GM18907 (cell line): Measurements from ENCODE around the gene KRTAP5-7.
"Not testable (repeated sequence)": the region's sequence is repeated elsewhere in the genome, so short reads cannot be mapped to it uniquely, and the experiment has no call there.

Source experiments
- ATAC-seq: cut with Tn5 transposase; IDR thresholded peaks from one replicate; pipeline ENCODE4 v1.9.1; 2021; ENCODE audit warnings: mild to moderate bottlenecking, moderate library complexity; ENCODE audit not compliant: unreplicated experiment

Gene KRTAP5-7

DNA sequence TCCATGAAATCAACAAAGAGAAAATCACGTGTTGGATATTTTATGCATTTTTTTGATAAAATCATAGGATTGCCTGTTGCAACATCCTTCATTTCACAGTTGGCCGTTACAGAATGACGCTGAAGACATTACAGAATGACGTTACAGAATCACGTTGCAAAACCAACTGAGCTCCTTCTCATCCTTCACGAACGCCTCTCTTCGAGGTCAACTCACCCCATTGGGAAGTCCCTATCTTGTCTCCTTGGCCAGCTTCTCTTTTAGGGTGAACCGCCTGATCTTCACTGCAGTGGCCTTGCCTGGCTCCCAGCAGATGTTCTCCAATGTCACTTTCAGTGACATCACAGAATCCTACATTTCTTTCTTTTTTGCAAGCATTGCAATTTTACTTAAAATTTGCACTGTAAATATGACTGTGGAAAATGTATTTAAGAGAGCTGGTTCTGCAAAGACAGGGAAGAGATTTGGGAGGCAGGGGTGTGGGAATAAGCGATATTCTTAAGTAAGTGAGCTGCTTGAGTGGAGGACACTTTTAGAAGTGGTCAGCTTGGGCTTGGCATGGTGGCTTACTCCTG, 5.1 kb downstream of the KRTAP5-7 start:
- no peak for ATAC-seq

DNA sequence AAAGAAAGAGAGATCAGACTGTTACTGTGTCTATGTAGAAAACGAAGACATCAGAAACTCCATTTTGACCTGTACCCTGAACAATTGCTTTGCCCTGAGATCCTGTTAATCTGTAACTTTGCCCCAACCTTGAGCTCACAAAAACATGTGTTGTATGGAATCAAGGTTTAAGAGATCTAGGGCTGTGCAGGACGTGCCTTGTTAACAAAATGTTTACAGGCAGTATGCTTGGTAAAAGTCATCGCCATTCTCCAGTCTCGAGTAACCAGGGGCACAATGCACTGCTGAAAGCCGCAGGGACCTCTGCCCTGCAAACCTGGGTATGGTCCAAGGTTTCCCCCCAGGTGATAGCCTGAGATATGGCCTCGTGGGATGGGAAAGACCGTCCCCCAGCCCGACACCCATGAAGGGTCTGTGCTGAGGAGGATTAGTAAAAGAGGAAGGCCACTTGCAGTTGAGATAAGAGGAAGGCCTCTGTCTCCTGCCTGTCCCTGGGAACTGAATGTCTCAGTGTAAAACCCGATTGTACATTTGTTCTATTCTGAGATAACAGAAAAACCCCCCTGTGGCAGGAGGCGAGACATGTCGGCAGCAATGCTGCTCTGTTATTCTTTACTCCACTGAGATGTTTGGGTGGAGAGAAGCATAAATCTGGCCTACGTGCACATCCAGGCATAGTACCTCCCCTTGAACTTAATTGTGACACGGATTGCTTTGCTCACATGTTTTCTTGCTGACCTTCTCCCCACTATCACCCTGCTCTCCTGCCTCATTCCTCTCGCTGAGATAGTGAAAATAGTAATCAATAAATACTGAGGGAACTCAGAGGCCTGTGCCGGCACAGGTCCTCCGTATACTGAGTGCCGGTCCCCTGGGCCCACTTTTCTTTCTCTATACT, 7.9 kb downstream of the KRTAP5-7 start:
- ATAC-seq, result not testable (repeated sequence)

- no peak for ATAC-seq
Measured at GRCh38 chr11:71535825-71536224, 8.8 kb downstream of the KRTAP5-7 start.

- no peak for ATAC-seq
Measured at GRCh38 chr11:71537537-71537936, 10.5 kb downstream of the KRTAP5-7 start.

GRCh38 chr11:71537977-71538665, 11.1 kb downstream of the KRTAP5-7 start, which contains the start of gene KRTAP5-8:
TSS of gene KRTAP5-8 (plus strand) at chr11:71538025. CDS start at chr11:71538056, 31 bp downstream.
- ATAC-seq, result not testable (repeated sequence)

- ATAC-seq, result no peak
Measured at GRCh38 chr11:71538666-71538990, 11.6 kb downstream of the KRTAP5-7 start.

DNA sequence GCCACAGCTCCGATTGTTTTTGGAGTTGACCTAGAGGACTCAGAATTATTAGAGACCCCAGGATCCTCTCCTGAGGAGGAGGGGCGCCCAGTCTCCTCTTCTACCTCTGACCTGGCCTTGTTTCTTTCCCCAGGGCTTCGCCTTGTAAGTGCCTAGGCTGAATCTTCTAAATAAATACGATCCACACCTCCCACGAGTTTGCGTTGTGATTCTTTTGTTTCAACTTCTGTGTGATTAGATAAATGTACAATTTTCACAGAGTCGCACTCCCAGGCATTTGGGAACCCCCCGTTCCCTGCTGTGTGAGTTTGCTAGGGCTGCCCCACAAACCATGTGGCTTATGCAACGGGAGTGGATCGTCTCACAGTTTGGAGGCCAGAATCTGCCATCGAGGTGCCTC, 11.9 kb downstream of the KRTAP5-7 start:
- ATAC-seq, result no peak

- ATAC-seq, result not testable (repeated sequence)
Measured at GRCh38 chr11:71539971-71540370, 12.9 kb downstream of the KRTAP5-7 start.

DNA sequence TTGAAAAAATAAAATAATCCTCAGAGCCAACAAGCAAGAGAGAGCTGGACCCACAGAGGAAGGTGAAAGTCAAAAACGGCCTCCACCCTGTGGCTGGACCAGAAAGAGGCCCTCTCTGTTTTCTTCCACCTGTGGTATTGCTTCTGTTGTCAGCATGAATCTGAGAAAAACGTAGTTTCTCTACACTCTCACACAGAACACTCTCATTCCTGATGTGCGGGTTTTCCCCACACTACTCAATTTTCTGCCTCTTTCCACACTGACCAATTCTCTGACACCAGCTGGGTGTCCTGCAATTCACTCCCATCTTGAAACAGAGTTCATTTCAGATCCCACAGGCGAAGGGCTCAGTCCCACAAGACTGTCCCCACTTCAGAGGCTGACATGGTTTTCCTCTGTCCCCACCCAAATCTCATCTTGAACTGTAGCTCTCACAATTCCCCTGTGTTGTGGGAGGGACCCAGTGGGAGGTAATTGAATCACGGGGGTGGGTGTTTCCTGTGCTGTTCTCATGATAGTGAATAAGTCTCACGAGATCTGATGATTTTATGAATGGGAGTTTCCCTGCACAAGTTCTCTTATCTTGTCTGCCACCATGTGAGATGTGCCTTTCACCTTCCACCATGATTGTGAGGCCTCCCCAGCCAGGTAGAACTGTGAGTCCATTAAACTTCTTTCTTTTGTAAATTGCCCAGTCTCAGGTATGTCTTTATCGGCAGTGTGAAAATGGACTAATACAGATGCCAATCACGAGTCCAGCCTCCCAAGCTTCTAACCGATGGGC, 13.6 kb downstream of the KRTAP5-7 start:
- not testable (repeated sequence) for ATAC-seq

GRCh38 chr11:71542382-71542781, 15.3 kb downstream of the KRTAP5-7 start:
- no peak for ATAC-seq

DNA sequence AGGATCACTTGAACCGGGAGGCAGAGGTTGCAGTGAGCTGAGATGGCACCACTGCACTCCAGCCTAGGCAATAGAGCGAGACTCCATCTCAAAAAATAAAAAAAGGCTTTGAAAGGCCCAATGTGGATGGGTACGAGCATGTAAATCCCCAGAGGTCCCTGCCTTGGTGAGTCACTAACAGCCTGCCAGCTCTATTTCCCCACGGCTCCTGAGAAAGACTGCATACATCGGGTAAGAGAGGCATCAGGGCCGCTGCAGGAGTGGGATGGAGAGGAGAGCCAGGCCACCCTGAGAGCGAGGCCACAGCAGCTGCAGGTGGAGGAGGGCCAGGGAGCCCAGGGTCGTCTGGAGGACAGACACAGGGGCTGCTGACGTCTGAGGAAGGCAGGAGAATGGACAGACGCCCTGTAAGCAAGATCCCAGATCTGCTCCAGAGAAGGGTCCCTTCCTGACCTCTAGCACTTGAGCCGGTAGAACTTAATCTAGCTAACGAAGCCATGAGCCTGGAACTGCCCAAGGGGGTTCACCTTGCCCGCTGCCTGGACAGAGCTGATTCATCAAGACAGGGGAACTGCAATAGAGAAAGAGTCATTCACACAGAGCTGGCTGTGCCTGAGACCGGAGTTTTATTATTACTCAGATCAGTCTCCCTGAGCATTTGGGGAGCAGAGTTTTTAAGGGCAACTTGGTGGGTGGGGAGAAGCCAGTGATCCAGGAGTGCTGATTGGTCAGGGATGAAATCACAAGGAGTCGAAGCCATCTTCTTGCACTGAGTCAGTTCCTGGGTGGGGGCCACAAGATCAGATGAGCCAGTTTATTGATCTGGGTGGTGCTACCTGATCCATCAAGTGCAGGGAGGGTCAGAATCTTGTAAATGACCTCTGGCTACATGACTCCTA, 16.1 kb downstream of the KRTAP5-7 start:
- no peak for ATAC-seq

- no peak for ATAC-seq
Measured at GRCh38 chr11:71543866-71544265, 16.8 kb downstream of the KRTAP5-7 start.

- no peak for ATAC-seq
Measured at GRCh38 chr11:71544525-71545214, 17.6 kb downstream of the KRTAP5-7 start.

DNA sequence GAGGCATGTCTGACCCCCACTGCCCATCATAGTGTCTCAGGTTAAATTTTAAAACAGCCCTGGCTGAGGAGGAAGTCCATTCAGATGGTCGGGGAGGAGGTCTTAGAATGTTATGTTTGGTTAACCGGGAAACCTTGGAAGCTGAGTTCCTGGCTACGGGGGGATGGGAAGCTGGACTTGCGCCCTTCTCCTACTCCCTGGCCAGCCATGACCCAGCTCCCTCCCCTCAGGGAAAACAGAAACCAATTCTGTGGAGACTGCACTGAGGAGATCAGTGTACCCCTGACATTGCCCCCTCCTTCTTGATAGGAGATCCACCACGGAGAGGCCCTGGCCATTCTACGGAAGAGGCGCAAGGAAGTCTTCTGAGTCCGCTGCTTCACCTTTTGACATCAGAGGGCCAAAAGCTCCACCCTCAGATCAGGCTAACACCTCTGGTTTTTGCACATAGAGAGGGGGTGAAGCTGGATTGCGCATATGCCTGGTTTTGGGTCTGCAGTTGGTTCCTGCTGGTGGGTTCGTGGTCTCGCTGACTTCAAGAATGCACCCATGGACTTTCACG, 18.4 kb downstream of the KRTAP5-7 start:
- ATAC-seq, result no peak

DNA sequence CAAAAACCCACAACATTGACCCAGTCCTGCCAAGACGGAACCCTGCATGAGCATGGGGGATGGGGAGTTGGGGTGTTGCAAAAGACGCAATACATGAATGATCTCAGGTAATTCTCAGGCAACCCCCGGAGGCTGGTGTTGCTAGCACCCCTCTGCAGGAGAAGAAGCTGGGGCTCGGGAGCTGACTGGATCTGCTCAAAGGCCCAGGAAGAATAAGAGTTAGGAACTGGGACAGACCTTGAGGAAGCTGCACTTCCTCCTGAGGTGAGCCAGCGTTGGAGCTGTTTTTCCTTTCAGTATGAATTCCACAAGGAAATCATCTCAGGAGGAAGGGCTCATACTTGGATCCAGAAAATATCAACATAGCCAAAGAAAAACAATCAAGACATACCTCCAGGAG, 21.1 kb downstream of the KRTAP5-7 start, which contains the start of gene KRTAP5-9:
Gene KRTAP5-9 (plus strand): TSS at position 301 of the 400 bp plus-strand sequence. CDS start 238 bp downstream, outside the sequence.
- ATAC-seq, result no peak

- ATAC-seq, result no peak
Measured at GRCh38 chr11:71548716-71549151, 21.7 kb downstream of the KRTAP5-7 start.

GRCh38 chr11:71551711-71552110, 24.6 kb downstream of the KRTAP5-7 start:
- ATAC-seq, result no peak

DNA sequence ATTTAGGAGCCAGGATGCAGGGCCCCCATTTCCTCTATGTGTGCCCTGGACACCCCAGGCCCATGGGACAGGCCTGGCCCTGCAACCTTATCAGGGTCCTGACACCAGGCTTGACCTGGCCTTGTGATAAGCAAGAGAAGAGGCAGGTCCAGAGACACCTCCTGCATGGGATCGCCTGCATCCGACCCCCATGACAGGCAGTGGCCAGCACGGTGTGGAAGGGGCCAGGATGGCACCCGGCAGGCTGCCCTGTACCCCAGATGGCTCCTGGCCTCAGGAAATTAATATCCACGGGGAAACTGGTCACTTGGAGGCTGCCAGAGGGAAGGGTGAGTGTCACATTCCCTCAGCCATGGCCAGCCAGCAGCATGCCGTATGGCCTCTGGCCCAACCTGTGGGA, 27.9 kb downstream of the KRTAP5-7 start:
- ATAC-seq, result no peak

GRCh38 chr11:71555508-71555907, 28.4 kb downstream of the KRTAP5-7 start:
- no peak for ATAC-seq
